GM12878 (cell line): ENCODE results near the gene PLEKHH1.

ENCODE experiments used
- RAD21 ChIP-seq: IDR thresholded peaks from 2 replicates; pipeline ENCODE4 v1.6.1; 2011; ENCODE audit warnings: mild to moderate bottlenecking, low read depth, low read length, moderate library complexity; ENCODE audit not compliant: insufficient read depth
- SIN3A ChIP-seq: IDR thresholded peaks from 2 replicates; pipeline ENCODE4 v1.6.1; 2012; ENCODE audit warnings: low read depth, low read length, improper control_type of control experiment
- SIX5 ChIP-seq: IDR thresholded peaks from 2 replicates; pipeline ENCODE4 v1.6.1; 2011; ENCODE audit warnings: mild to moderate bottlenecking, low read depth, low read length, moderate library complexity; ENCODE audit not compliant: severe bottlenecking
- SPI1 ChIP-seq: IDR thresholded peaks from 2 replicates; pipeline ENCODE4 v1.6.1; 2011; ENCODE audit warnings: low read depth, mild to moderate bottlenecking, low read length, moderate library complexity, borderline replicate concordance; ENCODE audit not compliant: insufficient read depth
- TF ChIP-seq, protein P1 (sequence below), 3 experiments: IDR thresholded peaks in 2 of 3; conservative IDR thresholded peaks in 1 of 3; 2 replicates each; pipeline ENCODE4 v1.5.1; 2011; ENCODE audit warnings: low read depth in 3 of 3, low read length in 3 of 3, mild to moderate bottlenecking in 3 of 3, control low read depth in 2 of 3, moderate library complexity in 2 of 3, inconsistent platforms in 1 of 3, mixed read lengths in 1 of 3; ENCODE audit not compliant: control insufficient read depth in 2 of 3, insufficient read depth in 1 of 3; ENCODE audit errors: extremely low read depth in 1 of 3
- TF ChIP-seq, protein P2 (sequence below): IDR thresholded peaks from 2 replicates; pipeline ENCODE4 v1.6.1; 2011; ENCODE audit warnings: low read depth, low read length, improper control_type of control experiment, borderline replicate concordance

DNA sequence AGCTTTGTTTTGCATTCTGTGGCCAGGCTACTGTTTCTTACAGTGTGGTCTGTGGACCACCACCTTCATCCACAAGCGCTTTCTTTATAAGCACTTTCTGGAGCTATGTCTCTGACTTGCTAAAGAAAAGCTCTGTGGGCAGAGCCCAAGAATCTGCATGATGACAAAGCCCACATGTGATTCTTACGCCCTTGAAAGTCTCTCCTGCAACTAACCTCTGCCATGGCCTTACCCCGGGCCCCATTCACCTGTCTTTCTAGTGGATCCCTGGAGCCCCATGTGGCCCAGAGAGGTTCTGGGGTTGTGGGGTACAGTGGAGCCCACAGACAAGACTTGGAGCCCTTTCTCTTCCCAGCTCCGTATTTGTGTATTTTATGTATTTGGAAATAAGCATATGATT is 16.6 kb downstream of the PLEKHH1 start:
- TF ChIP-seq SIN3A (no peak), RAD21 (no peak), SIX5 (no peak), SPI1 (no peak)
- TF ChIP-seq, protein P1, sequence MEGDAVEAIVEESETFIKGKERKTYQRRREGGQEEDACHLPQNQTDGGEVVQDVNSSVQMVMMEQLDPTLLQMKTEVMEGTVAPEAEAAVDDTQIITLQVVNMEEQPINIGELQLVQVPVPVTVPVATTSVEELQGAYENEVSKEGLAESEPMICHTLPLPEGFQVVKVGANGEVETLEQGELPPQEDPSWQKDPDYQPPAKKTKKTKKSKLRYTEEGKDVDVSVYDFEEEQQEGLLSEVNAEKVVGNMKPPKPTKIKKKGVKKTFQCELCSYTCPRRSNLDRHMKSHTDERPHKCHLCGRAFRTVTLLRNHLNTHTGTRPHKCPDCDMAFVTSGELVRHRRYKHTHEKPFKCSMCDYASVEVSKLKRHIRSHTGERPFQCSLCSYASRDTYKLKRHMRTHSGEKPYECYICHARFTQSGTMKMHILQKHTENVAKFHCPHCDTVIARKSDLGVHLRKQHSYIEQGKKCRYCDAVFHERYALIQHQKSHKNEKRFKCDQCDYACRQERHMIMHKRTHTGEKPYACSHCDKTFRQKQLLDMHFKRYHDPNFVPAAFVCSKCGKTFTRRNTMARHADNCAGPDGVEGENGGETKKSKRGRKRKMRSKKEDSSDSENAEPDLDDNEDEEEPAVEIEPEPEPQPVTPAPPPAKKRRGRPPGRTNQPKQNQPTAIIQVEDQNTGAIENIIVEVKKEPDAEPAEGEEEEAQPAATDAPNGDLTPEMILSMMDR (IDR thresholded peaks at IDR 0.05 in 2 of 3, conservative IDR thresholded peaks at IDR 0.05 in 1 of 3; ENCODE audit: control insufficient read depth in 2 of 3, extremely low read depth in 1 of 3, insufficient read depth in 1 of 3, low read depth in 3 of 3, low read length in 3 of 3) = no peak
- TF ChIP-seq, protein P2, sequence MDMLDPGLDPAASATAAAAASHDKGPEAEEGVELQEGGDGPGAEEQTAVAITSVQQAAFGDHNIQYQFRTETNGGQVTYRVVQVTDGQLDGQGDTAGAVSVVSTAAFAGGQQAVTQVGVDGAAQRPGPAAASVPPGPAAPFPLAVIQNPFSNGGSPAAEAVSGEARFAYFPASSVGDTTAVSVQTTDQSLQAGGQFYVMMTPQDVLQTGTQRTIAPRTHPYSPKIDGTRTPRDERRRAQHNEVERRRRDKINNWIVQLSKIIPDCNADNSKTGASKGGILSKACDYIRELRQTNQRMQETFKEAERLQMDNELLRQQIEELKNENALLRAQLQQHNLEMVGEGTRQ = no peak
